Stimulated activated CD4-positive, alpha-beta T cell treated with anti-CD3 and anti-CD28 coated beads, TNF-alpha, amount 100 ng/mL, for 1 hour (primary cell): ENCODE data around the gene ACACA.
A peak's percentile ranks its signal among the peaks of the same experiment; 100 is the strongest.
"Not testable (repeated sequence)": the region's sequence is repeated elsewhere in the genome, so short reads cannot be mapped to it uniquely, and the experiment has no call there.

Source experiments
- DNase-seq, 3 donors: peaks; one replicate each; pipeline ENCODE4 v3.0.0-alpha.2; 2020; ENCODE audit warnings: low read depth in 3 of 3, low spot score in 1 of 3

ACACA gene

DNA sequence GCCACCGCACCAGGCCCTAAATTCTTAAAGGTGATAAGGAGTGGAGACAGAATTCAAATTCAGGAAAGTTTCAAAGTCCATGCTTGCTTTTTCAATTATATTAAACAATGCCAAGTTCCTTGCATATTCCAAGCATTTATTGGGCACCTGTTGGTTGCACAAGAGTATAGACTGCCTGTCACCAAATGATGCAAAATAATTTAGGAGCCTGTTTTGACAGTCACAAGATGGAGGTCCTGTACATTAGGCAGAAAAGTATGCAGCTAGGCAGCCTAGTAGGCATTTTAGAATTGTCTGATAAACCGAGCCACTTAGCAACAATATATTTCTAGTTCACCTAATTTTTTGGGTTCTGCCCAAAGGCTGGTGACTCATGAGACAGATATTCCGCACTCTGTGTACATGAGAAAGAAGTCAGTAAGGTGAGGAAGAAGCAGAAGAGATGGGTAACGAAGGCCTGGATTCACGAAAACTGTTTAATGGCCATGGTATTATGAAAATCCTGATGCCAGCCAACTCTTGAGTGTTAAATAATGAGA, 7.3 kb downstream of the ACACA start:
- no peak for DNase-seq

DNA sequence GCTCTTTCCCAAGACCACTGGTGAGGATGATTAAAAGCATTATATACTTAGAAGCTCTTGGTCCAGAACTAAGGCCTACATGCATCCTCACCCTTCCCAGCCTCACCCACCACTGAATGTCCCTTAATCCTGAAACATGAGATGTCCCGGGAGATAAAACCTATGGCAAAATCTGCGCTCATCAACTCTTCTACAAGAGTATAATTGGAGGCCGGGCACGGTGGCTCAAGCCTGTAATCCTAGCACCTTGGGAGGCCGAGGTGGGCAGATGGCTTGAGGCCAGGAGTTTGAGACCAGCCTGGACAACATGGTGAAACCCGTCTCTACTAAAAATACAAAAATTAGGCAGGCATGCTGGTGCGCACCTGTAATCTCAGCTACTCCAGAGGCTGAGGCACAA, 13.3 kb downstream of the ACACA start:
- no peak for DNase-seq

DNA sequence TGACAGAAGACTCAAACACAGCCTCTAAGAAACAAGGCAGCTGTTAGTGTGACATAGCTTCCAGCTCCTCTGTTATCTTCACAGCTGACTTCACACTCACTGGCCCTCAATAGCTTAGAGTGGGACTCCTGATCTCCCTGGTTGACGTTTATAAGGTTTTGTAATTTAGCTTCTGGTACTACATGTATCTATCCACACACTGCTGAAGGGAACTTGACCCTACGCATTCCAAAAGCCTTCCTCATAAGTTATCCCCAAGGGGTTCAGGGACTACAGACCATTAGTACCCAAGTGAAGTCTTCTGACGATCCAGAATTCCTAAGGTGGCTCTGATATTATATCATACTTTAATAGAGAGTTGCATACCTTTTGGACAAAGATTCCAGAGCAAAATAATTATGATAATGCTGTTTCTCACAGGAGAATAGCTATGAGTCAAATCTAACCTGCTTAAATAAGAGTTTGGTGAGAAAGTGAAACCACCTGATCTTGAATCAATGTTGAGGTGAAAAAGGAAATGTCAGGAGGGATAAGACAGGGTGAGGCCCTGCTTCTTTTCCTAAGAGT, 14.5 kb downstream of the ACACA start:
- no peak for DNase-seq

DNA sequence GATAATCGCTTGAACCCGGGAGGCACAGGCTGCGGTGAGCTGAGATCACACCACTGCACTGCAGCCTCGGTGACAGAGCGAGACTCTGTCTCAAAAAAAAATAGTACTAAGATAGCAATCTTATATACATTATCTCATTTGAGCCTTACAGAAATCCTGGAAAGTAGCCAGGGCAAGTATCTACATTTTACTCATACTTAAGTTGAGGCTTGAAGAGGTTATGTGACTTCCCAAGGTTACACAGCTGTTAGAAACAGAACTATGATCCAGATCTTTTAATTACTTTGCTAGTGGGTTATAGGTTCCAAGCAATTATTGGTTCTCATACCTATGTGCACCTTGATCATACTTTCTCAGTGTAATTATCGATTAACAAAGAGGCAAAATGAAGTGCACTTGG, 15.5 kb downstream of the ACACA start:
- DNase-seq, result no peak

DNA sequence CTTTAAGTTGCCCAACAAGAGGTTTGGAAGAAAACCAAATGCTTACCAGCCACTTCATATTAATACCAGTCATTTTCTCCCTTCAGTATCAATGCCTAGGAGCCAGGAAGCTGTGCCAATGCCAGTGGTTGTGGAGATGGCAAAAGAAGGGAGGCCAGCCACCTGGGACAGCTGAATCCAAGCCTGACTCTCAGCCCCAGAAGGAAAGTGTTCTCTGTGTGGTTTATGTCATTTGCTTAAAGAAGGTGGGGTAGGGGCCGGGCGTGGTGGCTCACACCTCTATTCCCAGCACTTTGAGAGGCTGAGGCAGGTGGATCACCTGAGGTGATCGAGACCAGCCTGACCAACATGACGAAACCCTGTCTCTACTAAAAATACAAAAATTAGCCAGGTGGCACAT, 17.5 kb downstream of the ACACA start:
- DNase-seq, result no peak

DNA sequence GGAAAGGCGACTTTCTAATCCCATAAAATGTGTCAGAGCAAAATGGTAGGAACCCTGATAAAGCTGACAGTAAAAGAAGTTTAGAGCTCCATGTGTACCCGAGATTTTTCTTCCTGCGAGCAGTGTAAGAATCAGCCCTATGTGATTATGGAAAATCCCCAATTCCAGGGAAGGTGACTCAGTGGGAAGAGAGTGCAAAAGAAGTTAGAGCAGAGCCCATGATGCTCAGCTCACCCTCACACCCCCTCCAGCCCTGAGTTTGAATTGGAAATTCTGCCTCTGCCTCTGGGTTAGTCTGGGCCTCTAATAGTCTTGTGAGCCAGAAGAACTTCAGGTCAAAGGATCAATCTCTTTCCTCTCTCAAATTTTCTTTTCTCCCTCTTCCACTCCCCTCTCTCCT, 18.4 kb downstream of the ACACA start:
- DNase-seq, result no peak

DNA sequence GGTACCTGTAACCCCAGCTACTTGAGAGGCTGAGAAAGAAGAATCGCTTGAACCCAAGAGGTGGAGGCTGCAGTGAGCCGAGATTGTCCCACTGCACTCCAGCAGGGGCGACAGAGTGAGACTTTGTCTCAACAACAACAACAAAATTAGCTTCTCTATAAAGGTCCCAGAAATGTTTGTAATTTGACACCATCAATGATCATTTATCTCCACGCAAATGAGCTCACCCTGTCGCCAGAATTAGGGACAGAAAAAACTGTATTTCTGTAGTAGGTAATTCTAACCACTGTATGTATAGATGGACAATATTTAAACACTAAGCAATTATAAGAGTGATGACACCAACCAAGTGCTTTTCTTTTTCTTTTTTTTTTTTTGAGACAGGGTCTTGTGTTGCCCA, 20.2 kb downstream of the ACACA start:
- DNase-seq, result no peak

DNA sequence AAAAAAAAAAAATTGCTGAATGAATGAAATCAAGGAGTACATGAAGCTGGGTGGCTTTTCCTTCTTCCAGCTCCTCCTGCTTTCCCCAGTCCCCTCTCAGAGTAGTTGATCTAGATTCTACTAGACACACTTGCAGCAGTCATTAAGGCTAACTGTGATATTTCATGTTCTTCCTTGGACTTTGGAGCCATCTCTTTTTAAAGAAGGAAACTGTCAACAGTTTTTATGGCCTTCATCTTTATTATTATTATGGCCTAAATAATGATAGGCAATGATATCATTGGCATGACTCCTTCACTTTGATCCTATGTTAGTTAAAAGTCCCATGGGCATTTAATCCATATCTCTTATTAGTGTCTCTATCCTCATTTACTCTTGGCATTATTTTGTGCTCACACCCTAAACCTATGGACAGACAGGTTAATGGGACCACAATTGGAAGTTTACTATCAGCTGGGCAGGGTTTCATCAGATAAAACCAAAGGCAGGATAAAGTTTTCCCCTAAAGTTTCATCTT, 21.1 kb downstream of the ACACA start:
- DNase-seq, result no peak

DNA sequence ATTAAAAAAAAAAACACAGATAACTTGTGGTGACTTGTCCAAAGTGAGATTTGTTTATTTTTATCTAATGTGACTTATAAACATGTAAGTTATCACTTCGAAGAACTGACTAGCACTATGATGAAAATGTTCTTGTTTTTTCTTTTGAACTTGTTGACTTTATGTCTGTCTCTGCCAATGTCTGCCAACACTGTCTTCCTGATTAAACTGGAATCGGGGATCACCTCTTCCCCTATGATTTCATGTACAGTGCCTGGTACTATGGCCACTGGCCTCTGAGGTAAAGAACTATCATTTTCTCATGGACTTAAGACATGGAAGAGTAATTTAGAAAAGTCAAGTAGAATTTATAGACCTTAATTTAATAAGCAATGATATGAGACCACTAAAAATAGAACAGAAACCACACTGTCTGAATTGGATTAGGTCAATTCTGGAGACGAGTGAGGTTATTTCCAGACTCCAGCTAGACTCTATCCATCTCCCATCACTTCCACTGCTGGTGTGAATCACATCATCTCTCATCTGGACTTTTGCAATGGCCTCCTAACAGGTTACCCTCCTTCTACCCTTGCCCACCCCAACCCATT, 22.0 kb downstream of the ACACA start:
- DNase-seq, result no peak

DNA sequence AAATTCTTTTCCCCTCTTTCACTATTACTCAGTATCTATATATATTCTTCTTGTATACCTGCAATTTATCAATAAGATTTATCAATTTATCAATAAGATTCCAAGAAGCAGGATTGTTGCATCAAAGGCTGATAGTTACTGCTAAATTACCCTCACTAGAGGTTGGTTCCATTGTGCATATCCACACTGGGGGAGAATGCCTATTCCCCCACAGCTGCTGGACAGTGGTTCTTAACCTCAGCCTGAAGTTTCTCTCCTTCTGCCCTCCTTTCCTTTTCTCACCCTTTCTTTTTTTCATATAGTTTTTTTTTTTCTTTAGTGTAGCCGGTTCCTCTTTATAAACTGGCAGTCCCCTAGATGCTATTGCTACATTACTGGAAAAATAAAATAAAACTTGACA, 24.6 kb downstream of the ACACA start:
- DNase-seq, result no peak

DNA sequence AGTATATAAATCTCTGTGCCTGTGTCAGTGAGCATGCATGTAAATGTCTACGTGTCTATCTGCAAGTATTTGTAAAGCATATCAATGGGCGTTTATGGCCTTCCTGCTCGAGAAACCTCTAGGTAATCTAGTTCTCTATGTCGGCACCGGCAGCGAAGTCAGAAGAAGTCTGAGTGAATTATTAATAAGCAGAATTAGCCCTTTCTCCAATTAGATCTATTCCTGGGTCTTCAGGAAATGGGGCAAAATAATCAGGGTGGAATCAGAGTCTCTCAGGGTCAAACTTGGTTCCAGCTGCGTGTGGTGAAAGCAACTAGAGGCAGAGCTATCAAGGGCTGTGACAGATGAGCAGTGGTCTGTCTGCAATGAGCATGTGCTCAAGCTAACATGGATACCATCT, 30.9 kb downstream of the ACACA start, which contains the start of gene C17orf78:
C17orf78 (plus strand) TSS at position 280 of the 400 bp plus-strand sequence; CDS start at position 388, 108 bp downstream.
- no peak for DNase-seq

DNA sequence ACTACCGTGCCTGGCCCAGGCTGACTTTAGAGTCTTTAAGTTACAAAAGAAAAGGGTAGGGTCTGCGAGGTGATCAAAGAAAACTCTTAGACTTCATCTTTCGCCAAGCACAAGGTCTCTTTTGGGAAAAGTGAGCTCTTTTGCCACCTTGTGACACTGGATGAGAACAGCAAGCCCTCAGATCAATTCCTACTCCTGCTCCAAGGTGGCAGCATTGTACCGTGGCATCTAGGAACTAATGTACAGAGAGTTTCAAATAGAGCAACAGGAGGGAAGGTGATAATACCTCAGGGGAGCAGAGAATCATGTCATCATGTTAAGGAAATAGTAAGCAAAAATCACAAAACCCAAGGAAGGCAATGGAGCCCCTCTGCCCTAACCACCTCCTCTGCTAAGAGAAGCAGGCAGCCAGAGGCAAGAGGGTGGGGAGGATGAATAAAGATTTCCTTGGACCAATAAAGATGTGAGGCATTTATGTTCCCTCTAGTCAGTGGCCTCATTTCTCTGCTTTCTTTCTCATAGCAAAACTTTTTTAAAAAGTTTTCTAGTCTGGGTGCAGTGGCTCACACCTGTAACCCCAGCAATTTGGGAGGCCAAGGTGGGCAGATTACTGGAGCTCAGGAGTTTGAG, 33.0 kb downstream of the ACACA start:
- DNase-seq, result peak; percentile 16 to 29 (median 24)

DNA sequence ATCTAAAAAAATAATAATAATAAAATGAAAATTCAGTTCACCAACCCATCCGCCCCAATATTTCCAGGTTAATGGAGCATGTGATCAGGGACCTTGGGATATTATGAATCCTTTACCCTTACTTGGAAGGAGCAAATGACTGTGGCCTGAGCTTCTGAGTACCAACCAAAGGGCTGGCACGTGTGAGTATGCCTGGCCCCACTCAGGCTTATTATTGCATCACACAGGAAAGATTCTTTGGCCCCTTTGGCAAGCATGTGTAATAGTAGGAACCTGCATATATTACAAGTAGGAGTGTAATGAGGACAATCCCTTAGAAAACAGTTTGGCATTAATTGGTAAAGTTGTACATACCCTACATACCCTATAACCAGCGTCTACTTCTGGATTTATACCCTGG, 38.1 kb downstream of the ACACA start:
- no peak for DNase-seq

DNA sequence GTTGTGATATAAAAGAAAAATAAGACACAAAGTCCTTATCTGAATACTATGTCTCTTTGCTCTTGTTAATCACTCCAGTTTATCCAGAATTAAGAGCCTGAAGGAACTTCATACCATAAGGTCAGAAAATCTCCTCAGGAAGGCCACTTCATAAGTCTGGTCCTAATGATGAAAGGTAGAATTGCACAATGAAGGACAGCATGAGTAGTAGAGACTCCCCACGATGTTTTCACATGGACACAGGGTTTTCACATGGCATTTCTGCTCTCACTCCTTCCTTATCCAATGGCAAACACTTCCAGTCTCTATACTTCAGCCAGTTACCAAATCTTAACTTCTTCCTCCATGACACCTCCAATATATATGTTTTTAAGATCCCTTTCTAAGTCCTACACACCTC, 41.0 kb downstream of the ACACA start:
- DNase-seq, result no peak

DNA sequence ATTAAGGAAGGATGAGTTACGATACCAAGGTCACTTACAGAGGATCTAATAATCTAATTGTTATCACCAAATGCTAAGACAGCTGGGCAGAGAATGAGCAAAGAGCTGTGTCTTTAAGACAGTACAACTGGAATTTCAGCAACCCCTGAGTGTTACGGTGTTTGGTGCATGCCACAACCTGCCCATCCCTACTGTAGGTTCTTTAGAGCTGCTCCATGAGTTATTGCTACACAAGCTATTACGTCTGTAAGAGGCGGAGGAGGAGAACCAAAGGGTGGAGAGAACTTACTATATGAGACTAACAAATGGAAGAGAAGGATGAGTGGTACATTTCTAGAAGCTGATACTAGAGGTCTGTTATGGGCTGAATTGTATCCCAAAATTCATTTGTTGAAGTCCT, 45.1 kb downstream of the ACACA start:
- no peak for DNase-seq

DNA sequence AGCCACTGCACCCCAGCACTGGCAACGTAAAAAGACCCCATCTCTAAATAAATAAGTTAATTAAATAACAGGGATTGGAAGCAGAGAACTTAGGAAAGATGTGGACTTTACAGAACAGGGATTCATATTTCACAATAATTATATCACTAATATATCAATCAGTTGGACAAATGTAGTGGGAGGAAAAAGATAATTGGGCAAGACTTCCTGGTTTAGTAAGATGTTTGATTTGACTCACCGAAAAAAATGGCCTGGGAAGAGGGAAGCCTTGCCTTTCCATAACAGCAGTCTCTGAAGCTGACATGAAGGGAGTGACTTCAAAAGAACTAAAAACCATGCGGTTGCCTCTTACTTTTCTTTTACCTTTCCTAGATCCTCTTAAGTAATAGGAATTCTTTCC, 46.0 kb downstream of the ACACA start:
- no peak for DNase-seq

DNA sequence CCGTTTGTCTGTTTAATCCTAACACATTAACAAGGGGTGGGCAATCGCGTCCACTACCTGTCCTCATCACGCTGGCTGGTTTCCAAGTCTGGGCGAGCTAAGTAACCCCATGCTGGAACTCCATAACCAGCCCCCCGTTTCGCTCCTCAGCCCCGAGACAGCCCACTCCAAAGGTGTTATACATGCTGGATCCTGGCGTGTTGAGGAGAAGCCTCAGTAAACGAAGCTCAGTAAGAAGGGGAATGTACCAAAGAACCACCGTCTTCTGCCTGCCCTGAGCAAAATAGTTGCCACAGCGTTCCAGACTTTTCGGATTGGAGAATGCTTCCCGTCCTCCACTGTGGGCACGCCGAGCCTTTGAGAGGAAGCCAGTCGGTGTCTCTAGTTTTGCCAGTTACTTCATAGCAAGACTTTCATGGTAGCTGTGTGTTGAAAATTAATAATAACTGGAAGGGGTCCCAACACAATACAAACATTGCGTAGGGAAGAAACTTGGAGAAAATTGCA, 46.9 kb downstream of the ACACA start:
- DNase-seq, result no peak

DNA sequence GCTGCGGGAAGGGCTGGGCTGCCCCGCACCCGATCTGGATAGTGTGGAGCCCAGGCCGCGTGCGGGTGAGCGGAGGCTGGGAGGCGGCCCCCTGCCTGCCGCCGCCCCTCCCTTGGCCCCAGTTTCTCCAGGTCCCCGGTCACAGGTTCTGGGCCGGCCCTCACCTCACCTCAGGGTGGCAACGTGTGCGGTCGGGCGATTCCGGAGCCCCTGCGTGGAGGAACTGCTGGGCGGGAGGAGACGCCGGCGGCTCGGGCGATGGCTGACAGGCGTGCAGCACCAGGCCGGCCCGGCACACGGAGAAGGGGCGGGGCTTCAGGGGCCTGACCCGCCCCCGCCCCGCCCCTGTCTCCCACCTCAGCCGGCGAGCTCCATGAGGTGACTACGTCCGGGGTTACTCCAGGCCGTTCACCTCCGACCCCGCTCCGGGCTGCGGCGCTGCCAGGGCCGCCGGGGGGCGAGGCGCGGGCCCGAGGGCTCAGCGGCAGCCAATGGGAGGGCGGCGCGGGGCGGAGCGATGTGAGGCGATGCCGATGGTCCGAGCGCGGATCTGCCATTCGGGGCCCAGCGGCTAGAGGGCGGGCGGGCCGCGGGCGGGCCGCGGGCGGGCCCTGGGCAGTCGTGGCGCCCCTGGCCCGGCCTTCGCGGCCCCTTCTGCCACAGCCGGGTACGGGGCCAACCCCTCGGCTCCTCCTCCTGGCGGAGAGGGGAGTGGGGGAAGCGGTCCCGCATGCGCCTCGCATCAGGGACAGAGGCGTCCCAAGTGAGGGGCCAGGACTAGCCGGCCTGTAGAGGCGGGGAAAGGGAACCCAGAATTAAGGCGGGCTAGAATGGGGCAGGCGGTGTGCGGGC, 47.6 kb downstream of the ACACA start:
- DNase-seq, result peak; percentile 63 to 77 (median 71)

DNA sequence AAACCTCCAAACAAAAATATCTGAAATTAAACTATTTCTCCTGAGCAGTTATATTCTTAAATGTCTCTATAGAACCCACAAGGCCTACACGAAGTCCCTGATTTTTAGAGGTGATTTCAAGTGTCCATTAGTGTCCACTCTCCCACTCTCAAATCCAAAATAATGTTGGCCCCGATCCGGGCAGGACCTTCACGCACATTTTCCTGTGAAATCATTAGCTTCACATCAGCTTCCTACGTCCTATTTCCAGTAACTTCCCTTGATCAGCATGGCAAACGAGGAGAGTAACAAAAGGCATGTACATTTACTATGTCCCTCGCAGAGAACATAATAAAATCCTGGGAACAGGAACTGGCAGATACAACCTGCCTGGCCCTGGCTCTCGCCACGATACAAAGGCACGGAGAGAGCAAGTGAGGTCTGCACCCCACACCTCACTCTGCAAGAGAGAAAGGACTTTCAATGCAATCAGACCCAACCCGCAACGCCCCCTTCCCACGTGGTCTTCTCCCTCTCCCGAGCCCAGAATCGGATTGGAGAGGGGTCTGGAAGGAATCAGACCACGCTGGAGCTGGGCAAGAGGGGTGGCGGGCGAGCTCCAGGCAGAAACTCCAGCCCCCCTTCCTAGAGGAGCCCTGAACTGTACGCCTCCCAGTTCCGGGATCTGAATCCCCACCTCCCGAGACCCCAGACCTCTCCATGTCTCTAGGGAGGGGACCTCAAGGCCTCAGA, 48.4 kb downstream of the ACACA start:
- peak in 1 of 3 donors; percentile 2 for DNase-seq

DNA sequence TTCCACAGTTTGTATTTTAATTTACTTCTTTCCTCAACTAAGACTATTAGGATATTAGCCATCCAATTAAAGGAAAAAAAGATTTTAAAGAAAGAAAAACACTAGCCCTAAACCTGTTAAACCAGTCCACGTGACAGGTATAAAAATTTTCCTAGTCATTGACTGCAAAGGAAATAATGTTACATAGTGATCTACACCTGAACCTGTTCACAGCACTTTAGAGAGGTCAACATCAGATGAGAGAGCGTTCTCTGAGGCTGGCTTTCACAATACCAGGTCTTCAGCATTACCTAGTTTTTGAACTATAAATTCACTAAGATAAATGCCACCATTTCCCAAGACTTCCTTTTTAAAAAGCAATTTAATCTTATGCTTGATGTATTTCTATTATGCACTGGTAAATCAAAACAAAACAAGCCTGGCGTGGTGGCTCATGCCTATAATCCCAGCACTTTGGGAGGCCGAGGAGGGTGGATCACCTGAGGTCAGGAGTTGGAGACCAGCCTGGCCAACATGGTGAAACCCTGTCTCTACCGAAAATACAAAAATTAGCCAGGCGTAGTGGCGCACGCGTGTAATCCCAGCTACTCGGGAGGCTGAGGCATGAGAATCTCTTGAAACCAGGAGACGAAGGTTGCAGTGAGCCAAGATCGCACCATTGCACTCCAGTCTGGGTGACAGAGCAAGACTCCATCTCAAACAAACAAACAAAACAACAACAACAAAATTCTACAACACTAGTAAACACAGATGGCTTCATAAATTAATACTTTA, 49.7 kb downstream of the ACACA start:
- DNase-seq, result not testable (repeated sequence)
